HepG2 (cell line): ENCODE data around the gene GRIK4. TPM values are rescaled to one million over a fixed set of nuclear protein-coding genes. Genes with fewer than 3 reads are reported as not detected.

Source experiments
- BRF2 ChIP-seq: sonication (generic); formaldehyde crosslinking; IDR thresholded peaks from 2 replicates; pipeline ENCODE4 v1.8.1; 2022; ENCODE audit warnings: mild to moderate bottlenecking, missing genetic modification reagents
- CENPT ChIP-seq: sonication (generic); formaldehyde crosslinking; IDR thresholded peaks from 2 replicates; pipeline ENCODE4 v1.8.0; 2022; ENCODE audit warnings: low read depth, mild to moderate bottlenecking, moderate library complexity, missing genetic modification reagents
- DNMT3B ChIP-seq: conservative IDR thresholded peaks from 2 replicates; pipeline ENCODE4 v1.6.1; 2016; ENCODE audit warnings: missing biosample characterization, control low read depth
- EHMT2 ChIP-seq: fragments of 200-600 bp; sonication (generic); IDR thresholded peaks from 2 replicates; pipeline ENCODE4 v1.7.0; 2017; ENCODE audit warnings: antibody characterized with exemption, low read depth, low read length, borderline replicate concordance
- HMGXB3 ChIP-seq: sonication (generic); formaldehyde crosslinking; IDR thresholded peaks from 2 replicates; pipeline ENCODE4 v1.4.0; 2020; ENCODE audit warnings: missing genetic modification reagents, borderline replicate concordance
- HOXA3 ChIP-seq: sonication (generic); formaldehyde crosslinking; IDR thresholded peaks from 2 replicates; pipeline ENCODE4 v1.5.0; 2020; ENCODE audit warnings: missing genetic modification reagents
- NCOR1 ChIP-seq: fragments of 200-600 bp; sonication (generic); IDR thresholded peaks from 2 replicates; pipeline ENCODE4 v1.7.0; 2017; ENCODE audit warnings: antibody characterized with exemption, low read length, borderline replicate concordance
- NFIC ChIP-seq: IDR thresholded peaks from 2 replicates; pipeline ENCODE4 v1.6.1; 2012; ENCODE audit warnings: mild to moderate bottlenecking, low read length, inconsistent platforms
- NRL ChIP-seq: sonication (generic); formaldehyde crosslinking; IDR thresholded peaks from 2 replicates; pipeline ENCODE4 v1.5.0; 2020; ENCODE audit warnings: missing genetic modification reagents, mild to moderate bottlenecking, moderate library complexity, borderline replicate concordance
- PLRG1 ChIP-seq: fragments of 450-650 bp; conservative IDR thresholded peaks from 2 replicates; pipeline ENCODE4 v1.6.1; 2016
- RFXAP ChIP-seq: sonication (generic); formaldehyde crosslinking; IDR thresholded peaks from 2 replicates; pipeline ENCODE4 v1.4.0; 2020; ENCODE audit warnings: missing genetic modification reagents, borderline replicate concordance
- SMYD3 ChIP-seq: sonication (generic); formaldehyde crosslinking; IDR thresholded peaks from 2 replicates; pipeline ENCODE4 v1.8.1; 2023; ENCODE audit warnings: mild to moderate bottlenecking, missing genetic modification reagents
- SOX6 ChIP-seq, 2 experiments: fragments of 450-650 bp in 1 of 2; sonication (generic) in 1 of 2; formaldehyde crosslinking in 1 of 2; IDR thresholded peaks; 2 replicates each; pipeline versions ENCODE4 v1.4.0 to v1.6.1; 2017 to 2020; ENCODE audit warnings: antibody characterized with exemption in 1 of 2, mild to moderate bottlenecking in 1 of 2, missing genetic modification reagents in 1 of 2
- TAF15 ChIP-seq: fragments of 200-400 bp; formaldehyde crosslinking; IDR thresholded peaks from one replicate; pipeline ENCODE4 v1.6.1; 2018; ENCODE audit warnings: mild to moderate bottlenecking, low read depth, low read length; ENCODE audit not compliant: poor library complexity, severe bottlenecking
- ZBED4 ChIP-seq: sonication (generic); formaldehyde crosslinking; IDR thresholded peaks from 2 replicates; pipeline ENCODE4 v1.4.0; 2020; ENCODE audit warnings: missing genetic modification reagents, borderline replicate concordance
- ZKSCAN5 ChIP-seq: sonication (generic); formaldehyde crosslinking; IDR thresholded peaks from 2 replicates; pipeline ENCODE4 v1.5.1; 2020; ENCODE audit warnings: mild to moderate bottlenecking, missing genetic modification reagents
- ZNF230 ChIP-seq: sonication (generic); formaldehyde crosslinking; IDR thresholded peaks from 2 replicates; pipeline ENCODE4 v1.4.0; 2020; ENCODE audit warnings: mild to moderate bottlenecking, missing genetic modification reagents
- ZNF232 ChIP-seq: sonication (generic); formaldehyde crosslinking; IDR thresholded peaks from 2 replicates; pipeline ENCODE4 v1.4.0; 2020; ENCODE audit warnings: missing genetic modification reagents, borderline replicate concordance
- ZNF234 ChIP-seq: sonication (generic); formaldehyde crosslinking; conservative IDR thresholded peaks from 2 replicates; pipeline ENCODE4 v1.5.1; 2020; ENCODE audit warnings: mild to moderate bottlenecking, missing genetic modification reagents
- ZNF883 ChIP-seq: sonication (generic); formaldehyde crosslinking; IDR thresholded peaks from 2 replicates; pipeline ENCODE4 v1.5.1; 2020; ENCODE audit warnings: mild to moderate bottlenecking, missing genetic modification reagents; ENCODE audit errors: not compliant biosample characterization
- ZSCAN30 ChIP-seq: sonication (generic); formaldehyde crosslinking; IDR thresholded peaks from 2 replicates; pipeline ENCODE4 v1.5.0; 2020; ENCODE audit warnings: mild to moderate bottlenecking, missing genetic modification reagents
- ZSCAN9 ChIP-seq: IDR thresholded peaks from 2 replicates; pipeline ENCODE4 v1.6.1; 2016; ENCODE audit warnings: borderline replicate concordance
- polyA plus RNA-seq, 8 experiments: library from polyadenylated mRNA; depleted of rRNA in 3 of 8; stranded (reverse) in 7 of 8; unstranded in 1 of 8; fragments of >200 nt; fragmentation: Illumina TruSeq in 4 of 8; extraction: Trizol in 4 of 8; gene quantifications; 2 replicates each; pipeline versions ENCODE4 v1.2.1 to v1.2.3, GENCODE V29; 2011 to 2016; ENCODE audit warnings: low read depth in 4 of 8, missing spikeins in 1 of 8, mixed read lengths in 1 of 8; ENCODE audit not compliant: insufficient read depth in 1 of 8
- total RNA-seq, 5 experiments: library from RNA; depleted of rRNA; stranded (reverse); fragments of >200 nt; fragmentation: Illumina TruSeq; extraction: Trizol; gene quantifications; 2 replicates each; pipeline ENCODE4 v1.2.3, GENCODE V29; 2016; ENCODE audit warnings: low read depth in 1 of 5

GRIK4 gene
- total and polyA plus RNA-seq, 2 of the 13 experiments (the other 11 are each of a cell fraction or from before 2014, with no cell fraction given): 0.04 to 0.07 TPM

- TF ChIP-seq PLRG1 (no peak), NCOR1 (peak; percentile 84; the same call in 1 of the 2 replicates), EHMT2 (peak; percentile 60; the same call in 1 of the 2 replicates), NRL (CRISPR knock-in tag) (no peak), ZNF234 (CRISPR knock-in tag) (no peak), RFXAP (CRISPR knock-in tag) (0 out of 2 replicates have a peak, but pooled peaks have one; percentile 55), ZKSCAN5 (peak; percentile 34; the same call in 1 of the 2 replicates), NFIC (peak; percentile 62; the same call in 1 of the 2 replicates), CENPT (CRISPR knock-in tag) (no peak), SOX6 (IDR thresholded peaks at IDR 0.05) (no peak), SOX6 (CRISPR knock-in tag; IDR thresholded peaks at IDR 0.05) (peak; percentile 67), HMGXB3 (CRISPR knock-in tag) (no peak), ZNF883 (CRISPR knock-in tag) (no peak), BRF2 (0 out of 2 replicates have a peak, but pooled peaks have one; percentile 22), HOXA3 (CRISPR knock-in tag) (peak; percentile 43; the same call in 1 of the 2 replicates), ZNF230 (CRISPR knock-in tag) (no peak), SMYD3 (CRISPR knock-in tag) (no peak), ZBED4 (CRISPR knock-in tag) (no peak), TAF15 (no peak), ZSCAN9 (CRISPR knock-in tag) (no peak), ZSCAN30 (no peak), DNMT3B (CRISPR knock-in tag) (no peak), ZNF232 (CRISPR knock-in tag) (no peak)
Measured at GRCh38 chr11:120674542-120674941, 163.0 kb downstream of the GRIK4 start (continued).
